ENCODE data around the gene DBNDD1. TPM values are rescaled to one million over a fixed set of nuclear protein-coding genes. Genes with fewer than 3 reads are reported as not detected.

DBNDD1 gene
- total RNA-seq, 1 experiment from 2014 or later: 60.2 TPM

GRCh38 chr16:90043526-90043925 is 24.3 kb upstream of the DBNDD1 start:
- no peak for TF ChIP-seq EGR1 (IDR thresholded peaks at IDR 0.05; ENCODE audit: low read depth)
- no peak for TF ChIP-seq ZFX (IDR thresholded peaks at IDR 0.05)
- no peak for TF ChIP-seq TCF7L2 (IDR thresholded peaks at IDR 0.05; ENCODE audit: borderline replicate concordance, extremely low read depth, insufficient read depth, insufficient read length)
- TF ChIP-seq POLR2AphosphoS5 (IDR thresholded peaks at IDR 0.05; ENCODE audit: low read depth, low read length): no peak
- TF ChIP-seq FOSL1 (IDR thresholded peaks at IDR 0.05; ENCODE audit: low read depth): no peak
- no peak for TF ChIP-seq RAD21 (IDR thresholded peaks at IDR 0.05; ENCODE audit: low read depth)
- TF ChIP-seq CTCF (IDR thresholded peaks at IDR 0.05 in 2 of 3, conservative IDR thresholded peaks at IDR 0.05 in 1 of 3; ENCODE audit: borderline replicate concordance in 1 of 3, insufficient read depth in 1 of 3, low read depth in 2 of 3, low read length in 2 of 3): no peak
- TF ChIP-seq ELF1 (IDR thresholded peaks at IDR 0.05; ENCODE audit: borderline replicate concordance, low read depth): no peak
- DNase-seq (ENCODE audit: low read depth, low spot score) (no peak), ATAC-seq (no peak)
- H3K9me2 ChIP-seq (ENCODE audit: insufficient read depth): no peaks in the 10 kb centered on the region
- peaks cover 24 to 37% of the 10 kb centered on the region in 2 experiments; a peak in 3 of 4 replicates for H3K36me3 ChIP-seq (ENCODE audit: control insufficient read depth in 1 of 2, insufficient read depth in 2 of 2, low read length in 2 of 2)
- H3K27ac ChIP-seq (ENCODE audit: low read depth, low read length): peak overlapping the region; percentile 41
- no peaks in the 10 kb centered on the region for H3K79me2 ChIP-seq (ENCODE audit: insufficient read depth, low read length)
- H4K20me1 ChIP-seq (ENCODE audit: insufficient read depth): no peaks in the 10 kb centered on the region
- ChIA-PET RAD21 (ENCODE audit: low non-redundant PET in 1 of 2, low total read pairs in 2 of 2, uncharacterized antibody in 2 of 2, unreplicated experiment in 2 of 2) (no interaction called here), POLR2A (interaction anchor here (1.2 kb wide), 1 partner anchor 10 kb away, joined by 3 read pairs; no protein-coding TSS in a partner anchor), CTCF (interaction anchor here (1.0 to 1.3 kb wide), 2 partner anchors 9 to 23 kb away, joined by 3 read pairs; no protein-coding TSS in a partner anchor)
- no peaks in the 10 kb centered on the region for H3K27me3 ChIP-seq (ENCODE audit: insufficient read depth, low read length)
- no TSS peak for BruUV-seq (replicated peaks)
- H2AFZ ChIP-seq (ENCODE audit: low read depth, low read length, poor library complexity, severe bottlenecking): no peak overlapping the region
- no peak overlapping the region for H3K4me3 ChIP-seq (replicated peaks in 1 of 2; ENCODE audit: low read depth in 1 of 2, low read length in 2 of 2)
- H3K9me3 ChIP-seq (ENCODE audit: control insufficient read depth in 1 of 2, insufficient read depth in 1 of 2, low read depth in 1 of 2, low read length in 2 of 2): no peaks in the 10 kb centered on the region
- H3K9ac ChIP-seq (ENCODE audit: low read length): peak overlapping the region; percentile 11; the same call in 1 of the 2 replicates
- H3K4me2 ChIP-seq (ENCODE audit: low read length): peak overlapping the region; percentile 54
- peaks cover 15 to 38% of the 10 kb centered on the region in 2 experiments for H3K4me1 ChIP-seq (ENCODE audit: control insufficient read depth in 1 of 2, insufficient read depth in 2 of 2, low read length in 2 of 2)
- intact Hi-C loops (cut with micrococcal nuclease): no loop called here
